HG03060 (cell line): Measurements from ENCODE around the gene CMAS.
A peak's percentile ranks its signal among the peaks of the same experiment; 100 is the strongest.
"Not testable (repeated sequence)": the region's sequence is repeated elsewhere in the genome, so short reads cannot be mapped to it uniquely, and the experiment has no call there.

Experiments
- ATAC-seq: cut with Tn5 transposase; IDR thresholded peaks from one replicate; pipeline ENCODE4 v1.9.1; 2021; ENCODE audit warnings: low read depth, moderate number of reproducible peaks; ENCODE audit not compliant: unreplicated experiment

Gene CMAS

GRCh38 chr12:22044391-22044790, 1.6 kb upstream of the CMAS start:
- no peak for ATAC-seq

- ATAC-seq = no peak
These were observed 961 bp downstream of the CMAS start for GRCh38 chr12:22046968-22047390.

GRCh38 chr12:22047494-22047893, 1.5 kb downstream of the CMAS start:
- no peak for ATAC-seq

- ATAC-seq = no peak
These were observed 2.5 kb downstream of the CMAS start for GRCh38 chr12:22048351-22049041.

GRCh38 chr12:22050078-22050477, 4.1 kb downstream of the CMAS start:
- no peak for ATAC-seq

- ATAC-seq = no peak
These were observed 5.2 kb downstream of the CMAS start for GRCh38 chr12:22051114-22051698.

- ATAC-seq = not testable (repeated sequence)
These were observed 7.0 kb downstream of the CMAS start for GRCh38 chr12:22052994-22053393.

GRCh38 chr12:22054155-22054554, 8.1 kb downstream of the CMAS start:
- ATAC-seq = no peak

- ATAC-seq = no peak
These were observed 10.6 kb downstream of the CMAS start for GRCh38 chr12:22056607-22057006.

GRCh38 chr12:22059976-22060647, 14.1 kb downstream of the CMAS start:
- ATAC-seq = no peak

- ATAC-seq = no peak
These were observed 18.9 kb downstream of the CMAS start for GRCh38 chr12:22064968-22065367.

GRCh38 chr12:22066310-22066709, 20.3 kb downstream of the CMAS start:
- no peak for ATAC-seq

GRCh38 chr12:22069851-22070250, 23.8 kb downstream of the CMAS start:
- no peak for ATAC-seq

GRCh38 chr12:22082190-22082701, 36.2 kb downstream of the CMAS start:
- ATAC-seq = no peak

- no peak for ATAC-seq
These were observed 37.1 kb downstream of the CMAS start for GRCh38 chr12:22083167-22083566.

GRCh38 chr12:22084852-22085251, 38.8 kb downstream of the CMAS start:
- ATAC-seq = no peak

GRCh38 chr12:22088886-22089285, 42.9 kb downstream of the CMAS start:
- no peak for ATAC-seq

- ATAC-seq = no peak
These were observed 43.5 kb downstream of the CMAS start for GRCh38 chr12:22089486-22089885.

GRCh38 chr12:22099062-22099461, 53.0 kb downstream of the CMAS start:
- not testable (repeated sequence) for ATAC-seq

GRCh38 chr12:22100958-22101748, 55.1 kb downstream of the CMAS start:
- ATAC-seq = peak; percentile 63

- ATAC-seq = no peak
These were observed 55.8 kb downstream of the CMAS start for GRCh38 chr12:22101749-22102243.
